HFF-Myc (cell line): Measurements from ENCODE around the gene IVL.

Experiments
- DNase-seq: peaks from one replicate; pipeline ENCODE4 v3.0.0-alpha.2; 2011; ENCODE audit warnings: low read depth; ENCODE audit errors: extremely low read depth
- H3K4me3 ChIP-seq: replicated peaks from 2 replicates; pipeline ENCODE4 v1.5.1; 2011; ENCODE audit warnings: low read depth, mild to moderate bottlenecking, control low read depth, low read length
- TF ChIP-seq, protein P1 (sequence below): IDR thresholded peaks from 2 replicates; pipeline ENCODE4 v1.5.1; 2012; ENCODE audit warnings: mild to moderate bottlenecking, low read depth, low read length, control low read depth; ENCODE audit errors: missing control alignments

Gene IVL

GRCh38 chr1:152879559-152880198 is 28.7 kb upstream of the IVL start:
- DNase-seq, result no peak
- no peak overlapping the region for H3K4me3 ChIP-seq
- TF ChIP-seq, protein P1, sequence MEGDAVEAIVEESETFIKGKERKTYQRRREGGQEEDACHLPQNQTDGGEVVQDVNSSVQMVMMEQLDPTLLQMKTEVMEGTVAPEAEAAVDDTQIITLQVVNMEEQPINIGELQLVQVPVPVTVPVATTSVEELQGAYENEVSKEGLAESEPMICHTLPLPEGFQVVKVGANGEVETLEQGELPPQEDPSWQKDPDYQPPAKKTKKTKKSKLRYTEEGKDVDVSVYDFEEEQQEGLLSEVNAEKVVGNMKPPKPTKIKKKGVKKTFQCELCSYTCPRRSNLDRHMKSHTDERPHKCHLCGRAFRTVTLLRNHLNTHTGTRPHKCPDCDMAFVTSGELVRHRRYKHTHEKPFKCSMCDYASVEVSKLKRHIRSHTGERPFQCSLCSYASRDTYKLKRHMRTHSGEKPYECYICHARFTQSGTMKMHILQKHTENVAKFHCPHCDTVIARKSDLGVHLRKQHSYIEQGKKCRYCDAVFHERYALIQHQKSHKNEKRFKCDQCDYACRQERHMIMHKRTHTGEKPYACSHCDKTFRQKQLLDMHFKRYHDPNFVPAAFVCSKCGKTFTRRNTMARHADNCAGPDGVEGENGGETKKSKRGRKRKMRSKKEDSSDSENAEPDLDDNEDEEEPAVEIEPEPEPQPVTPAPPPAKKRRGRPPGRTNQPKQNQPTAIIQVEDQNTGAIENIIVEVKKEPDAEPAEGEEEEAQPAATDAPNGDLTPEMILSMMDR, result no peak

DNA sequence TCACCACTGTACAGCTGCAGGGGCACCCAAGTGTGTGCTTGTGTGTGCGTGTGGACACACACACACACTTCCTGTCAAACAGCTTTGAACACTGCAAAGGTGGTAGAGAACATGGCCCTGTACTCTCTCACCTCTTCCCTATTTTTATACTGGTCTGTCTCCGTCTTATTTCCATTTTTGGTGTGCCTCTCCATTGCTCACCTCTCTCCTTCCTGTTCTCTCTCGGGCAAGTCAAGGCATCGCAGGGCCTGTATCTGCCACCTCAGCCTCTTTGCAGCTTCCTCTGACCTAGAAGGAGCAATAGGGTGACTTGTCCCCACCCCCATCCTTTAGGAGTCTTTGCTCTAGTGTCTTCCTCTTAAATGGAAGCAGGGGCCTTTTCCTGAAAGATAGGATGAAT is 28.0 kb upstream of the IVL start:
- no peak overlapping the region for H3K4me3 ChIP-seq
- no peak for DNase-seq
- TF ChIP-seq, protein P1, result no peak

- TF ChIP-seq, protein P1, result no peak
- no peak for DNase-seq
- H3K4me3 ChIP-seq, result no peak overlapping the region
Observed at GRCh38 chr1:152880907-152881306, 27.4 kb upstream of the IVL start.

DNA sequence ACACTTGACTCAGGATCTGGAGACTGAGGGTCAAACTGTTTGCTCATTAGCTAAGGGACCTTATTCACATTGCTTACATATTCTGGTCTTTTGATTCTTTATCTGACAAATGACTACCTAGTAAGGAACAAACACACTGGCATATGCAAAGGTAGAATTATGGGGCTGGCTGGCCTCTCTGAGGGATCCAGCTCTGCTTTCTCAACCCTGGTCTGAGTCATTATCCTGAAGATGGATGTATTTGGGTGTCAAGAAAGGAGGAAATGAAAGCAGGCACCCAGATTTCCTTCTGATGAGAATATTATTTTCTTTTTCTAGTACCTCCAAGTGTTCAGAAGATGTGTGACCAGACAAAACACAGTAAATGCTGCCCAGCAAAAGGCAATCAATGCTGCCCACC is 24.3 kb upstream of the IVL start:
- H3K4me3 ChIP-seq, result no peak overlapping the region
- no peak for DNase-seq
- TF ChIP-seq, protein P1, result no peak

- no peak for DNase-seq
- TF ChIP-seq, protein P1, result no peak
- no peak overlapping the region for H3K4me3 ChIP-seq
Observed at GRCh38 chr1:152884506-152884905, 23.8 kb upstream of the IVL start.

- no peak overlapping the region for H3K4me3 ChIP-seq
- DNase-seq, result no peak
- TF ChIP-seq, protein P1, result no peak
Observed at GRCh38 chr1:152884966-152885624, 23.3 kb upstream of the IVL start.
